Right renal cortex interstitium (tissue), 3 donors: ENCODE data around the gene NTN4. TPM values are rescaled to one million over a fixed set of nuclear protein-coding genes. Genes with fewer than 3 reads are reported as not detected.
"Not testable (repeated sequence)": the region's sequence is repeated elsewhere in the genome, so short reads cannot be mapped to it uniquely, and the experiment has no call there.

Experiments
- DNase-seq, 3 donors: peaks; one replicate each; pipeline ENCODE4 v3.0.0-alpha.2; 2013; ENCODE audit warnings: low read depth in 3 of 3, low spot score in 2 of 3
- polyA plus RNA-seq, 3 donors: library from polyadenylated mRNA; unstranded; fragments of 120-200 nt; gene quantifications; one replicate each; pipeline ENCODE4 v1.2.1, GENCODE V29; 2013; ENCODE audit not compliant: insufficient read length in 3 of 3

Gene NTN4
- polyA plus RNA-seq, 3 donors = 99.0 to 133 (median 114) TPM

- DNase-seq = no peak
Observed at GRCh38 chr12:95802482-95803270, 12.1 kb upstream of the NTN4 start.

DNA sequence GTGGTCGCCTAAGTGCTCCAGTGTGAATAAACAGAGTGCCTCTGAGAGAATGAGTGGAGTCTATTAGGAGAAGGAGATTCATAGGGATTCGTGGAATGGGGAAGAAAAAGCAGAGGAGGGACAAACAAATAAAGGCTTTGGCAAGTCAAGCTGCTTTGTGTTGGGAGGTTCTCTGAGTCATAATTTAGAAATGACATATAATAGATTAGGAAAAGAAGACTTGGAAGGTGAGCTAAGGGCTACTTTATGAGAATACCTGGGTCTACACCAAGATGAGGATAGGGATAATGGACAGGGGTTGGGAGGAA, 6.4 kb upstream of the NTN4 start:
- no peak for DNase-seq

DNA sequence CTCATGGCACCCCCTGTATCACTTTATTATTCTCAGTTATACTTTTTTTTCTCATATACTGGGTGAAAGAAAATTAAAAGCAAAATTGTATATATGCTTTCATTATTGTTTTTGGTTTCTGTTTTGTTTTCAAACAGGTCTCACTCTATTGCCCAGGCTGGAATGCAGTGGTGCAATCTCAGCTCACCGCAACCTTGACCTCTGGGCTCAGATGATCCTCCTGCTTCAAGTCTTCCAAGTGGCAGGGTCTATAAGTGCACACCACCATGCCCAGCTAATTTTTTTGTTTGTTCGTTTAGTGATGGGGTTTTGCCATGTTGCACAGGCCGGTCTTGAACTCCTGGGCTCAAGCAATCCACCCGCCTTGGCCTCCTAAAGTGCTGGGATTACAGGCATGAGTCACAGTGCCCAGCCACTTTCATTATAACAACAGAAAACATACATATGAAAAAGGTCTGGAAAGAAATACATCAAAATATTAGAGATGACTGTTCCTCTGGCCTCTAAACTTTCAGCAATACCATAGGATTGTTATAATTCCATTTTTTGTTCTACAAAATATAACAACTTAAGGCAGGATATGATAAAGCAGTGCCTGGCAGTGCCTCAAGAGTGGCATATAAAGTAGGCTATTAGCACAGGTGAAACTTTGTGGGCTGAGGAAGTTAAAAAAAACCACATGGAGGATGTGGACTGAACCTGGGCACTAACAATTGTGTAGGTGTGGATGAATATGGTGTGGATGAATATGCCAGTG, 5.8 kb upstream of the NTN4 start:
- no peak for DNase-seq

GRCh38 chr12:95790917-95791849, 619 bp upstream of the NTN4 start:
- no peak for DNase-seq

DNA sequence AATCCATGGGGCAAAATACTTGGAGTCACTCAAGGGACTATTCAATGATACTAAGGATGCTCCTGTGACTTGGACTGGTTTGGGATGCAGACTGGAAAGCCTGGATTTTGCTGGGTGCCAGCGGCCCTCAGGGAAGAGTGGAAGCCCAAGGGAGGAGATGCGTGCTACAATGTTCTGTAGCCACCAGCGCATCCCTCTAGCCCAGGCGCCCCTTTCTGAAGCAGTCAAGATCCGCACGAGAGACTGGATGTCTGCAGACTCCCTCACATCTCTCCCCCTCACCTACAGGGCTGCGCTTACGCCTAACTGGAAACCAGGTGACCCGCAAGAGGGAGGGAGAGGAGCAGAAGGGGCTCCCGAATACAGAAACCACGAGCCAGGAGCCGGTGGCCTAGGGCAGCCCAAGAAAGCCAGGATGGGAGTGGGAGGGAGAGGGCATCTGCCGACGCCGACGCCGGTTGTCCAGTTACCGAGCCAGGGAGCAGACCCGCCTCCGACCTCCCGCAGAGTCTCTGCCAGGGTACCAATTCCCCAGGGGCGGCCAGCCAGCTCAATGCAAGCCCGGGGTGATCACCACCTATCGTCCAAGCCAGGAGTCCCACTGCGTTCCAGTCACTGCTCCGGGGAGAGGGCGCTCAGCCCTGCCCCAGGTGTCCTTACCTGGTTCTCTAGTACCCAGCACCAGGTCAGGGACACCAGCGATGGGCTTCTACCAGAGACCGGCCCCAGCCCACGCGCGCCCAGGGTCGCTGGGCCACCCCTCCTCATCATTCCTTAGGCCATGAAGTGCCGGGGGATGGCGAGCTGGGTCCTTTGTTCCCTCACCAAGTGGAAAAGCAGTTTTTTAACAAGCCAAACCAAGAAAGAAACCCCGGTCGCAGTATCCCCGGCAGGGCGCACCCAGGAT, 1.2 kb downstream of the NTN4 start:
- DNase-seq = no peak

GRCh38 chr12:95788637-95789036, 1.9 kb downstream of the NTN4 start:
- no peak for DNase-seq

DNA sequence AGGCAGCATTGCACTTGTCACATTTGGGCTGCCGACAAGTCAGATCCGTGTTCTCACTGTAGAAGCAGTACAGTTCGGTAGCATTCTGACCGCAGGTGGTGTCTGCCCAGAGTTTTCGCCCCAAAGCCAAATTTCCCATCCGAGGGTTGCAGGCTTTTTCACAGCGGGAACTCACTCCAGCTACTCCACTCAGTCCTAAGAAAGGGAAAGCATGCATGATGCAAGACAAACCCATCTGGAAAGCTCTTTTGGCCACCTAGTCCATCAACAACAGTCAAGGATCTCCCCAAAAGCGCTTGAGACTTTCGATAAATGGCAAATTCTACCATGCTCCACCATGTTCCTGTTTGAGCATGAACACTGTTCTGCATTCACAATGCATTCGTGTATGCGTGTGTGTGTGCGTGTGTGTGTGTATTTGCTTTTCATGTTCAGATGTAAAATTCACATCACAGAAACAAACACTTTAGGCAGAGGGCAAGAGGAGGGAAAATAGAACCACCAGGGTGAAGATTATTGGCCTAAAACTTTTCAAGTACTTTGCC, 3.2 kb downstream of the NTN4 start:
- no peak for DNase-seq

- no peak for DNase-seq
Observed at GRCh38 chr12:95784915-95785314, 5.6 kb downstream of the NTN4 start.

GRCh38 chr12:95784286-95784685, 6.3 kb downstream of the NTN4 start:
- no peak for DNase-seq

DNA sequence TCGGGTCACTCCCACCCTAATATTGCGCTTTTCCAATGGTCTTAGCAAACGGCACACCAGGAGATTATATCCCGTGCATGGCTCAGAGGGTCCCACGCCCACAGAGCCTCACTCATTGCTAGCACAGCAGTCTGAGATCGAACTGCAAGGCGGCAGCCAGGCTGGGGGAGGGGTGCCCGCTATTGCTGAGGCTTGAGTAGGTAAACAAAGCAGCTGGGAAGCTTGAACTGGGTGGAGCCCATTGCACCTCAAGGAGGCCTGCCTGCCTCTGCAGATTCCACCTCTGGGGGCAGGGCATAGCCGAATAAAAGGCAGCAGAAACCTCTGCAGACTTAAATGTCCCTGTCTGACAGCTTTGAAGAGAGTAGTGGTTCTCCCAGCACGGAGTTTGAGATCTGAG, 15.1 kb downstream of the NTN4 start:
- DNase-seq = not testable (repeated sequence)

- no peak for DNase-seq
Observed at GRCh38 chr12:95774311-95775045, 16.1 kb downstream of the NTN4 start.

- DNase-seq = no peak
Observed at GRCh38 chr12:95773320-95773719, 17.2 kb downstream of the NTN4 start.

- no peak for DNase-seq
Observed at GRCh38 chr12:95767703-95768102, 22.9 kb downstream of the NTN4 start.

DNA sequence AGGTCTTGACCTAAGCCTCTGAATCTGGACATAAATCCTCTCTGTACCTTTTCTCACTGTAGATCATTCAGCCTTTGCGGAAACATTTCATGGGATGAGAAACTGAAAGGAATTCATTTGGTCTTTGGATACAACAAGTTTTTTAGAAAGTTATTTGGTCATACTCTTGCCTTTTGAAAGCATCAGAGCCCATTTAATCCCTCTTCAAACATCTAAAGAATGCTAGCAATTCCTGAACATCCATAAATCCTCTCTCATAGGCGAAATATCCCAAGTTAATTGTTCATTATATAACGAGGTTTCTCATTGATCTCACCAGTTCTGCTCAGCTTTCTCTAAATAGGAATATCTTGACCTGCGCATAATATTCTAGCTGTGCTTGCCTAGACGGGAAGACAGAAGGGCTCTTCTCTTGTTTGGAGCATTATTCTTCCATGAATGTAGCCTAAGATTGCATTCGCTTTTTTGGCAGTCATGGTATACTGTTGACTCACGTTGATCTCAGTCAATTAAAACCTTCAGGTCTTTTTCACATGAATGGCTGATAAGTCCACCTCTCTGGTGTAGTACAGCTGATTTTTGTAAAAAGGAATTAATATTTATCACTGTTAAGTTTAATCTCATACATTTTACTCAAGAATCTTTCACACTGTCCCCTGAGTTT, 24.1 kb downstream of the NTN4 start:
- no peak for DNase-seq

DNA sequence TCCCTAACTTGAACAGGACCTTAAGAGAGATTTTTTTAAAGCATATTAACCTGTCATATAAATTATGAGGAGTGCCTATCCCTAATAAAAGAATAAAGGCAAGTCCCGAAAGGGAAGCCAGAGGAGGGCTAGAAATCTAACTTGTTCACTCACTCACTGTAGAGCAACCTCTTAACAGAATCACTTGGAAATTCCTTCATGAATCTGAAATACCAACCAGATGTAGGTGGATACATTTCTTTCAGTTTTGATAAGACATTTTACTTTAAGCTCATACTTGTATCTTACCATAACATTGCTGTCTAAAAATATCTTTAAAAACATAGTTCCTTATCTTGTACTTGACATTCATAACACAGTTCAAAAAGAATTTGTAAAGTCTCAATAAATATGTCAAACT, 25.7 kb downstream of the NTN4 start:
- no peak for DNase-seq

DNA sequence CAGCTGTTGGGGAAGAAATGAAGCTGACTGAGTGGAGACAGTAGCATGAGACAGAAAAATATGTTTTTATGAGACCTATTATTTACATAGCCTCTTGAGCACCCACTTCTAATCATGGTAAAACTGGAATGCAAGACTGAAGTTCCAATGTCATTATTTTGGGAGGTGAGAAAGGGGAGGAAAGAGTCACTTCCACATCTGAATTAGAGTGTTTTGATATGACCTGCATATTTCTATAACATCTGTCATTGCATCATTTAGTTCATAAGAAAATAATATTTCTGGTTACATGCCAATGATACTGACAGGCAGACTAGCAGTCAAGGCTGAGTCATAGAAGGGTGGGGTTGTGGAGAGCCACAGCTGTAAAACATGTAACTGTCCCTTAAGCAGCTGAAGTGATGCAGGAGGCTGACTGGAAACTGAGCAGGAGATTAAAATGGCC, 26.7 kb downstream of the NTN4 start:
- no peak for DNase-seq

- DNase-seq = no peak
Observed at GRCh38 chr12:95762123-95762785, 28.3 kb downstream of the NTN4 start.

DNA sequence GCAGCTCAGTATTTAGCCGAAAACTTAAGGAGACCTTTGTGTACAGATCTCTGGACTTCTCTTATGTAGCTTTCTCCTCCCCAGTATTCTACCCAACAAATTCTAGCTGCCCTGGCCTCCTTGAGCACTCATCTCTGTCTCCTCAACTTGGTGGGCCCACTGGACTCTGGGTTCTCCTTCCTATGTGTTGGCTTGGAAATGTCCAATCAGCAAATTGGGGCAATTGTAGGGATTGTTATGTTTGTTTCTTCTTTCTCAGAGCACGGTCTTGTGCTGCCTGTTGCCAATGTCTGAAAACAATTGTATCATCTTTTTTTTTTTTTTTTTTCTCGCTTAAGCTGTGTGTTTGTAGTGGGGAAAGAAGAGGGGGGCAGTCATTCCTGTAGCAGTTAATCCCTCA, 30.2 kb downstream of the NTN4 start:
- no peak for DNase-seq
